Lower leg skin (tissue), 3 donors: ENCODE data around the gene PTPRN2.

Experiments used
- POLR2A ChIP-seq, 2 donors: fragments of 450-650 bp; IDR thresholded peaks; one replicate each; pipeline ENCODE4 v1.6.1; 2016 to 2017; ENCODE audit warnings: antibody characterized with exemption in 2 of 2, mild to moderate bottlenecking in 1 of 2, moderate library complexity in 1 of 2
- TF ChIP-seq, protein P1 (sequence below), 3 donors: fragments of 450-650 bp; IDR thresholded peaks; one replicate each; pipeline ENCODE4 v1.5.1; 2016; ENCODE audit warnings: antibody characterized with exemption in 3 of 3, mild to moderate bottlenecking in 3 of 3, moderate library complexity in 2 of 3

DNA sequence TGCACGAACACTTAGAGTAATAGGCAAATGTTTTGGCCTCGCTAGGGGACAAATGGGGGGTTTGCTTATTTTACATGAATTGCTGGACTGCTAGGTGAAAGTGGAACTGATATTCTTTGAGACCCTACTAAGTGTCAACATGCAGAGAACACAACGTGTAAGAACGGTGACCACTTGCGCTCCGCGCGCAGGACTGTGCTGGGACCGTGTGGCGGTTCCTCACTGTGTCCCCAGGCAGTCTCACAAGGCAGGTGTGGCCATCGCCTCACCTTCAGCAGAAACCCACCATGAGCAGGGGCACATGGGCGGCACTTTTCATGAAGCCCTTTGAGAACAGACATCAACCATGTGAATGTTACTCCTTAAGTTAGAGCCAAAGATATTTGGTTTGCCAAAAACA lies 27.2 kb downstream of the PTPRN2 start:
- TF ChIP-seq, protein P1, sequence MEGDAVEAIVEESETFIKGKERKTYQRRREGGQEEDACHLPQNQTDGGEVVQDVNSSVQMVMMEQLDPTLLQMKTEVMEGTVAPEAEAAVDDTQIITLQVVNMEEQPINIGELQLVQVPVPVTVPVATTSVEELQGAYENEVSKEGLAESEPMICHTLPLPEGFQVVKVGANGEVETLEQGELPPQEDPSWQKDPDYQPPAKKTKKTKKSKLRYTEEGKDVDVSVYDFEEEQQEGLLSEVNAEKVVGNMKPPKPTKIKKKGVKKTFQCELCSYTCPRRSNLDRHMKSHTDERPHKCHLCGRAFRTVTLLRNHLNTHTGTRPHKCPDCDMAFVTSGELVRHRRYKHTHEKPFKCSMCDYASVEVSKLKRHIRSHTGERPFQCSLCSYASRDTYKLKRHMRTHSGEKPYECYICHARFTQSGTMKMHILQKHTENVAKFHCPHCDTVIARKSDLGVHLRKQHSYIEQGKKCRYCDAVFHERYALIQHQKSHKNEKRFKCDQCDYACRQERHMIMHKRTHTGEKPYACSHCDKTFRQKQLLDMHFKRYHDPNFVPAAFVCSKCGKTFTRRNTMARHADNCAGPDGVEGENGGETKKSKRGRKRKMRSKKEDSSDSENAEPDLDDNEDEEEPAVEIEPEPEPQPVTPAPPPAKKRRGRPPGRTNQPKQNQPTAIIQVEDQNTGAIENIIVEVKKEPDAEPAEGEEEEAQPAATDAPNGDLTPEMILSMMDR (IDR thresholded peaks at IDR 0.05): no peak
- no peak for TF ChIP-seq POLR2A (IDR thresholded peaks at IDR 0.05)
